ENCODE data around the gene UTP18.

UTP18 gene

GRCh38 chr17:51335006-51335590 lies 74.8 kb downstream of the UTP18 start:
- Histone ChIP-seq H3K27me3 (replicated peaks) (no peaks in the 10 kb centered on the region), H3K36me3 (replicated peaks) (no peaks in the 10 kb centered on the region), H3K27ac (no peak overlapping the region), H3K4me3 (ENCODE audit: low read depth, low read length) (no peak overlapping the region)
- no peak for DNase-seq
- in situ Hi-C loops (cut with HindIII; ENCODE audit: low pct_ligation_motif_present, low sequenced_read_pairs): no loop called here
- no peak for TF ChIP-seq CTCF (IDR thresholded peaks at IDR 0.05; ENCODE audit: low read depth, low read length, missing control alignments)

- Histone ChIP-seq H3K27ac (no peak overlapping the region), H3K4me3 (ENCODE audit: low read depth, low read length) (no peak overlapping the region), H3K36me3 (replicated peaks) (no peaks in the 10 kb centered on the region), H3K27me3 (replicated peaks) (no peaks in the 10 kb centered on the region)
- DNase-seq: no peak
- in situ Hi-C loops (cut with HindIII; ENCODE audit: low pct_ligation_motif_present, low sequenced_read_pairs): no loop called here
- TF ChIP-seq CTCF (IDR thresholded peaks at IDR 0.05; ENCODE audit: low read depth, low read length, missing control alignments): no peak
Observed at GRCh38 chr17:51335883-51336822, 75.8 kb downstream of the UTP18 start.

GRCh38 chr17:51341457-51341856 lies 81.1 kb downstream of the UTP18 start:
- DNase-seq: no peak
- no peak overlapping the region for H3K27ac ChIP-seq
- TF ChIP-seq CTCF (IDR thresholded peaks at IDR 0.05; ENCODE audit: low read depth, low read length, missing control alignments): no peak
- no peak overlapping the region for H3K4me3 ChIP-seq (ENCODE audit: low read depth, low read length)
- no peaks in the 10 kb centered on the region for H3K27me3 ChIP-seq (replicated peaks)
- no peaks in the 10 kb centered on the region for H3K36me3 ChIP-seq (replicated peaks)
- in situ Hi-C loops (cut with HindIII; ENCODE audit: low pct_ligation_motif_present, low sequenced_read_pairs): no loop called here

- in situ Hi-C loops (cut with HindIII; ENCODE audit: low pct_ligation_motif_present, low sequenced_read_pairs): no loop called here
- Histone ChIP-seq H3K36me3 (replicated peaks) (no peaks in the 10 kb centered on the region), H3K4me3 (ENCODE audit: low read depth, low read length) (no peak overlapping the region), H3K27me3 (replicated peaks) (no peaks in the 10 kb centered on the region), H3K27ac (no peak overlapping the region)
- no peak for DNase-seq
- TF ChIP-seq CTCF (IDR thresholded peaks at IDR 0.05; ENCODE audit: low read depth, low read length, missing control alignments): no peak
Observed at GRCh38 chr17:51342257-51342656, 81.9 kb downstream of the UTP18 start.

GRCh38 chr17:51344532-51344931 lies 84.2 kb downstream of the UTP18 start:
- in situ Hi-C loops (cut with HindIII; ENCODE audit: low pct_ligation_motif_present, low sequenced_read_pairs): no loop called here

More at GRCh38 chr17:51344532-51344931, 84.2 kb downstream of the UTP18 start:
- no peak for TF ChIP-seq CTCF (IDR thresholded peaks at IDR 0.05; ENCODE audit: low read depth, low read length, missing control alignments)
- no peak overlapping the region for H3K27ac ChIP-seq
- DNase-seq: no peak
- no peak overlapping the region for H3K4me3 ChIP-seq (ENCODE audit: low read depth, low read length)
- H3K36me3 ChIP-seq (replicated peaks): no peaks in the 10 kb centered on the region
- no peaks in the 10 kb centered on the region for H3K27me3 ChIP-seq (replicated peaks)
